Activated naive CD8-positive, alpha-beta T cell treated with anti-CD3 and anti-CD28 coated beads, Interleukin-2, amount 50 U/mL, for 16 hours (primary cell): ENCODE results near the gene AXIN2.
"Not testable (repeated sequence)": the region's sequence is repeated elsewhere in the genome, so short reads cannot be mapped to it uniquely, and the experiment has no call there.

Source experiments
- DNase-seq: peaks from one replicate; pipeline ENCODE4 v3.0.0-alpha.2; 2020; ENCODE audit warnings: low read depth, low spot score

Gene AXIN2

GRCh38 chr17:65518256-65518655 lies 43.2 kb downstream of the AXIN2 start:
- DNase-seq: no peak

- no peak for DNase-seq
Measured at GRCh38 chr17:65515959-65516948, 45.2 kb downstream of the AXIN2 start.

- DNase-seq: no peak
Measured at GRCh38 chr17:65515512-65515911, 45.9 kb downstream of the AXIN2 start.

- no peak for DNase-seq
Measured at GRCh38 chr17:65514541-65514940, 46.9 kb downstream of the AXIN2 start.

GRCh38 chr17:65514082-65514481 lies 47.4 kb downstream of the AXIN2 start:
- no peak for DNase-seq

GRCh38 chr17:65511316-65511715 lies 50.1 kb downstream of the AXIN2 start:
- DNase-seq: no peak

GRCh38 chr17:65509032-65509431 lies 52.4 kb downstream of the AXIN2 start:
- DNase-seq: no peak

- not testable (repeated sequence) for DNase-seq
Measured at GRCh38 chr17:65504673-65505072, 56.8 kb downstream of the AXIN2 start.

- no peak for DNase-seq
Measured at GRCh38 chr17:65504141-65504540, 57.3 kb downstream of the AXIN2 start.

- DNase-seq: no peak
Measured at GRCh38 chr17:65503557-65503956, 57.9 kb downstream of the AXIN2 start.

GRCh38 chr17:65498816-65499215 lies 62.6 kb downstream of the AXIN2 start:
- DNase-seq: no peak

GRCh38 chr17:65496801-65497200 lies 64.6 kb downstream of the AXIN2 start:
- no peak for DNase-seq

GRCh38 chr17:65495122-65496055 lies 66.1 kb downstream of the AXIN2 start:
- no peak for DNase-seq

GRCh38 chr17:65489413-65490155 lies 71.9 kb downstream of the AXIN2 start:
- no peak for DNase-seq

- DNase-seq: no peak
Measured at GRCh38 chr17:65488665-65489064, 72.8 kb downstream of the AXIN2 start.

- no peak for DNase-seq
Measured at GRCh38 chr17:65487990-65488389, 73.5 kb downstream of the AXIN2 start.

- no peak for DNase-seq
Measured at GRCh38 chr17:65487161-65487560, 74.3 kb downstream of the AXIN2 start.

GRCh38 chr17:65485388-65486299 lies 75.8 kb downstream of the AXIN2 start:
- no peak for DNase-seq

GRCh38 chr17:65484405-65484804 lies 77.0 kb downstream of the AXIN2 start:
- not testable (repeated sequence) for DNase-seq

GRCh38 chr17:65483438-65483837 lies 78.0 kb downstream of the AXIN2 start:
- no peak for DNase-seq
